GM10266 (cell line): ENCODE results near the gene SLC44A2.

Source experiments
- DNase-seq: peaks from one replicate; pipeline ENCODE4 v3.0.0; 2012; ENCODE audit errors: extremely low spot score
- CTCF ChIP-seq: IDR thresholded peaks from 2 replicates; pipeline ENCODE4 v1.5.1; 2012; ENCODE audit warnings: mild to moderate bottlenecking, low read depth; ENCODE audit not compliant: control insufficient read depth, insufficient read depth; ENCODE audit errors: missing control alignments

SLC44A2 gene

GRCh38 chr19:10615429-10616023, 9.8 kb upstream of the SLC44A2 start:
- no peak for DNase-seq
- TF ChIP-seq CTCF, result no peak

GRCh38 chr19:10617409-10618121, 7.8 kb upstream of the SLC44A2 start:
- DNase-seq, result no peak

GRCh38 chr19:10618846-10619245, 6.5 kb upstream of the SLC44A2 start:
- DNase-seq, result no peak
- no peak for TF ChIP-seq CTCF

More at GRCh38 chr19:10617409-10618121, 7.8 kb upstream of the SLC44A2 start:
- TF ChIP-seq CTCF, result no peak

GRCh38 chr19:10620786-10621185, 4.6 kb upstream of the SLC44A2 start:
- no peak for DNase-seq
- no peak for TF ChIP-seq CTCF

DNA sequence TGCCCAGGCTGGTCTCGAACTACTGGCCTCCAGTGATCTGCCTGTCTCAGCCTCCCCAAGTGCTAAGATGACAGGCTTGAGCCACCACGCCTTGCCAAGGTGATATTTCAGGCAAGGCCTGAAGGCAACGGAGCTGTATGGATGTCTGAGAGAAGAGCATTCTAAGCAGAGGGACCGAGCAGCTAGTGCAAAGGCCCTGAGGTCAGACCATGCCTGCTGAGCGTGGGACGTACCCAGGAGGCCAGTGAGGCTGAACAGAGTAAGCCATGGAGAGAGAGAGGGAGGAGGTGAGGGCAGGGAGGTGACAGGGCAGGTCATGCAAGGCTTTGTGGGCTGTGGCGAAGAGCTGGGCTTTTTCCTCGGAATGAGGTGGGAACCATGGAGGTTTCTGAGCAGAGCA, 3.4 kb upstream of the SLC44A2 start:
- no peak for DNase-seq
- no peak for TF ChIP-seq CTCF

DNA sequence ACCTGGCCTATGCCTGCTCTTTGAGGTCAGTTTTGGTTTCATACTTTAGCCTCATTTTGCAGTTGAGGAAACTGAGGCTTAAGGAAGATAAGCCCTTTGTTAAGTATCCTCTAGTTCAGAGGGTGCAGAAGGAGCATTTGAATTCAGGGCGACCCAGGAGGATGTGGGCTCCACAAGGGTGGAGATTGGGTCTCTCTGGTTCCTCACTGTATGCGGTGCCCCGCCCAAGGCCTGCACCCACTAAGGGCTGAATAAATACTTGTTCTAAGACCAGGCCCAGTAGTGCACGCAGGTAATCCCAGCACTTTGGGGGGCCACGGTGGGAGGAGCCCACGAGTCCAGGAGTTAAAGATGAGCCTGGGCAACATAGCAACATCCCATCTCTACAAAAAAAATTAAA, 768 bp upstream of the SLC44A2 start:
- no peak for TF ChIP-seq CTCF
- no peak for DNase-seq

- no peak for TF ChIP-seq CTCF
- no peak for DNase-seq
Observed at GRCh38 chr19:10625762-10626138, 397 bp downstream of the SLC44A2 start.
